ENCODE results near the gene CFAP298. TPM values are rescaled to one million over a fixed set of nuclear protein-coding genes. Genes with fewer than 3 reads are reported as not detected.

The CFAP298 gene
- total RNA-seq, 1 donor = 14.8 TPM

DNA sequence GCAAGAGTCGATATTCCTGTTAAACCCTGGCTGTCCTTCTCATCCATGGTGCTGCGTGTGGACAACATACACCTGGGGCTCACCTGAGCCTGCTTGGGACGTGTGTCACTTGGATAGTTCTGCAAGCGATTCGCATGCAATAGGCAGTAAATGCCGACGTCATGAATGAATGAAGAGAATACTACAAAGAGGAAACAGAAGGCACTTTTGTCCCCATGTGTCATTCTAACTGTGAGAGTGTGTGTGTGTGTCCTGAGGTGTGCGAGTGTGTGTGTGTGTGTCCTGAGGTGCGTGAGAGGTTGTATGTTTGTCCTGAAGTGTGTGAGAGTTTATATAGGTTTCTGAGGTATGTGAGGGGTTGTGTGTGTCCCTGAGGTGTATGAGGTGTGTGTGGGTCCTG, 26.2 kb downstream of the CFAP298 start:
- no peak for DNase-seq (ENCODE audit: insufficient read length, low spot score, missing footprints)
- no peaks in the 10 kb centered on the region for H3K9me3 ChIP-seq (ENCODE audit: low read depth, low read length)
- no peak overlapping the region for H3K4me2 ChIP-seq (ENCODE audit: insufficient read depth, low read length)
- H3K27ac ChIP-seq (ENCODE audit: low read depth, low read length) = no peak overlapping the region
- TF ChIP-seq, protein P1, sequence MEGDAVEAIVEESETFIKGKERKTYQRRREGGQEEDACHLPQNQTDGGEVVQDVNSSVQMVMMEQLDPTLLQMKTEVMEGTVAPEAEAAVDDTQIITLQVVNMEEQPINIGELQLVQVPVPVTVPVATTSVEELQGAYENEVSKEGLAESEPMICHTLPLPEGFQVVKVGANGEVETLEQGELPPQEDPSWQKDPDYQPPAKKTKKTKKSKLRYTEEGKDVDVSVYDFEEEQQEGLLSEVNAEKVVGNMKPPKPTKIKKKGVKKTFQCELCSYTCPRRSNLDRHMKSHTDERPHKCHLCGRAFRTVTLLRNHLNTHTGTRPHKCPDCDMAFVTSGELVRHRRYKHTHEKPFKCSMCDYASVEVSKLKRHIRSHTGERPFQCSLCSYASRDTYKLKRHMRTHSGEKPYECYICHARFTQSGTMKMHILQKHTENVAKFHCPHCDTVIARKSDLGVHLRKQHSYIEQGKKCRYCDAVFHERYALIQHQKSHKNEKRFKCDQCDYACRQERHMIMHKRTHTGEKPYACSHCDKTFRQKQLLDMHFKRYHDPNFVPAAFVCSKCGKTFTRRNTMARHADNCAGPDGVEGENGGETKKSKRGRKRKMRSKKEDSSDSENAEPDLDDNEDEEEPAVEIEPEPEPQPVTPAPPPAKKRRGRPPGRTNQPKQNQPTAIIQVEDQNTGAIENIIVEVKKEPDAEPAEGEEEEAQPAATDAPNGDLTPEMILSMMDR (IDR thresholded peaks at IDR 0.05; ENCODE audit: extremely low read depth, low read depth, low read length) = no peak
- H3K4me3 ChIP-seq (ENCODE audit: insufficient read depth, low read length) = no peak overlapping the region
- no peak overlapping the region for H2AFZ ChIP-seq (ENCODE audit: low read length)
- no peaks in the 10 kb centered on the region for H3K4me1 ChIP-seq (ENCODE audit: insufficient read depth, low read length)
- peaks cover 27% of the 10 kb centered on the region for H3K27me3 ChIP-seq (ENCODE audit: insufficient read depth, low read length)
- no peaks in the 10 kb centered on the region for H3K79me2 ChIP-seq (ENCODE audit: insufficient read depth, low read length)
- no peaks in the 10 kb centered on the region for H3K36me3 ChIP-seq (ENCODE audit: insufficient read depth, low read length)
- no peaks in the 10 kb centered on the region for H4K20me1 ChIP-seq (ENCODE audit: insufficient read depth, low read length)

DNA sequence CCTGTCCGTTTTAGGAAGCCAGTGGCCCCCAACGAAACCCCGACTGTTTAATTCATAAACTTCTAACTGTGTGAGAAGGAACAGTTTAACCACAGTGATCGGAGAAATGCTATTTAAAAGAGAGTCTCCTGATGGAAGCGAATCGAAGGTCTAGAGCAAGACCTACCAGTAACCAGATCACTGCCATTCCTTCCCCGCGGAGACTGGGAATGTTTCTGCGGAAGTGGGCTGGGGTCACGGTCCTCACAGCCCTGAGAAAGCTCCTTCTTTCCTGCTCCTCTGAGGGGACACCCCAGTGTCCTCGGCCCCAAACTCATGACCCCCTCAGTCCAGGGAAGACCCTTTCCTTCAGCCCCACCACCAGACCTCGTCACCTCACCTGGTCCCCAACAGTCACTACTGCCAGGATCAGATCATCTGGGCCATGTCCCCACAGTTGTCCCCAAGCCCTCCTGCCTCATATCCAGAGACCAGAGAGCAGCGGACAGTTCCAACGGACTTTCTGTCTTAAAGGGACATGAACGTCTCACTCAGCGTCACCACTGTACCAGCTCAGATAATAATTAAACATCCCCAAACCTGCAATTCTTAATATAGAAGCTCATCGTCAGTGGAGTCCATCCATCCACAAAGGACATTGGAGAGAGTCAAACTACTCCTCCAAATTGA, 27.0 kb downstream of the CFAP298 start, which contains the start of gene TCP10L:
Gene TCP10L (minus strand): TSS at position 482 of the 669 bp plus-strand sequence. CDS start 1,219 bp downstream, outside the sequence.
- no peak within 1 kb of the TSS for H3K4me2 ChIP-seq (ENCODE audit: insufficient read depth, low read length)
- DNase-seq (ENCODE audit: insufficient read length, low spot score, missing footprints) = no peak
- no peaks in the 10 kb centered on the region for H3K36me3 ChIP-seq (ENCODE audit: insufficient read depth, low read length)
- no peak within 1 kb of the TSS for H2AFZ ChIP-seq (ENCODE audit: low read length)
- TF ChIP-seq, protein P1 (IDR thresholded peaks at IDR 0.05; ENCODE audit: extremely low read depth, low read depth, low read length) = no peak
- no peaks in the 10 kb centered on the region for H3K79me2 ChIP-seq (ENCODE audit: insufficient read depth, low read length)
- no peak within 1 kb of the TSS for H3K4me3 ChIP-seq (ENCODE audit: insufficient read depth, low read length)
- H3K27ac ChIP-seq (ENCODE audit: low read depth, low read length) = no peak within 1 kb of the TSS
- H3K9me3 ChIP-seq (ENCODE audit: low read depth, low read length) = no peaks in the 10 kb centered on the region
- peaks cover 29% of the 10 kb centered on the region for H3K27me3 ChIP-seq (ENCODE audit: insufficient read depth, low read length)
- H4K20me1 ChIP-seq (ENCODE audit: insufficient read depth, low read length) = no peaks in the 10 kb centered on the region
- H3K4me1 ChIP-seq (ENCODE audit: insufficient read depth, low read length) = no peaks in the 10 kb centered on the region

DNA sequence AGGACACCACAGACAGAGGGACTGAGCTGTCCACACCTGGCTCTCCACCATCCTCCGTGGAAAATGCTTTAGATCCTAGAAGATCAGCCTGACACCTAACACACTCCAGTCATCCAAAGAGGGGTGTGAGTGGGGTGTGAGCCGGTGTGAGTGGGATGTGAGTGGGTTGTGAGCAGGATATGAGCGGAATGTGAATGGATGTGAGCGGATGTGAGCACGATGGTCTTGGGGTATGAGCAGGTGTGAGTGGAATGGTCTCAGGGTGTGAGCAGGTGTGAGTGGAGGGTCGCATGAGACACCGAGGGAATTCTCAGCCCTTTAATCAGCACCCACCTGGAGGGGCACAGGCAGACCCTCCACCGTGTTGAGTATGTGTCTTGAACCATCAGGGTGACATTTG, 27.7 kb downstream of the CFAP298 start:
- H3K79me2 ChIP-seq (ENCODE audit: insufficient read depth, low read length) = no peaks in the 10 kb centered on the region
- TF ChIP-seq, protein P1 (IDR thresholded peaks at IDR 0.05; ENCODE audit: extremely low read depth, low read depth, low read length) = no peak
- H3K4me3 ChIP-seq (ENCODE audit: insufficient read depth, low read length) = no peak overlapping the region
- no peak overlapping the region for H2AFZ ChIP-seq (ENCODE audit: low read length)
- DNase-seq (ENCODE audit: insufficient read length, low spot score, missing footprints) = no peak
- no peaks in the 10 kb centered on the region for H4K20me1 ChIP-seq (ENCODE audit: insufficient read depth, low read length)
- peaks cover 32% of the 10 kb centered on the region for H3K27me3 ChIP-seq (ENCODE audit: insufficient read depth, low read length)
- no peaks in the 10 kb centered on the region for H3K9me3 ChIP-seq (ENCODE audit: low read depth, low read length)
- no peaks in the 10 kb centered on the region for H3K36me3 ChIP-seq (ENCODE audit: insufficient read depth, low read length)
- H3K27ac ChIP-seq (ENCODE audit: low read depth, low read length) = no peak overlapping the region
- no peaks in the 10 kb centered on the region for H3K4me1 ChIP-seq (ENCODE audit: insufficient read depth, low read length)
- H3K4me2 ChIP-seq (ENCODE audit: insufficient read depth, low read length) = no peak overlapping the region

DNA sequence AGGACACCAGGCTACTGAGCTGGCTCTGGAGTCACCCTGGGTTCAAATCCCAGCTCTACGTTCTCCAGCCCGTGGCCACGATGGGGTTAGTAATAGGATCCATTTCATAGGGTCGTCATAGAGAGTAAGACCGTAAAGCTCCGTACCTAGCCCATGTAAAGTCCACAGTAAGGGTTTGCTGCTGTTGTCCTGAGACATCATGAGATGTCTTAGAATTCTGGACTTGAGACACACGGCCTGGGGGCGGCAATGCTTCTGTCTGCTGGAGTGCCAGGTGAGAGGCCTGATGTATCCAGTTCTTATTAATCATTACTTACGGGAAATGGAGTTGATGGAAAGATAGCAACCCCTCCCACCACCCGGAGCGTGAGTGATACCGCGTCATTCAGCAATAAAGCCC, 30.4 kb downstream of the CFAP298 start:
- Histone ChIP-seq H3K9me3 (ENCODE audit: low read depth, low read length) (no peaks in the 10 kb centered on the region), H3K36me3 (ENCODE audit: insufficient read depth, low read length) (no peaks in the 10 kb centered on the region), H3K4me2 (ENCODE audit: insufficient read depth, low read length) (no peak overlapping the region), H3K27ac (ENCODE audit: low read depth, low read length) (no peak overlapping the region), H2AFZ (ENCODE audit: low read length) (no peak overlapping the region), H3K27me3 (ENCODE audit: insufficient read depth, low read length) (peaks cover 38% of the 10 kb centered on the region), H3K4me1 (ENCODE audit: insufficient read depth, low read length) (no peaks in the 10 kb centered on the region), H3K4me3 (ENCODE audit: insufficient read depth, low read length) (no peak overlapping the region), H4K20me1 (ENCODE audit: insufficient read depth, low read length) (no peaks in the 10 kb centered on the region), H3K79me2 (ENCODE audit: insufficient read depth, low read length) (no peaks in the 10 kb centered on the region)
- TF ChIP-seq, protein P1 (IDR thresholded peaks at IDR 0.05; ENCODE audit: extremely low read depth, low read depth, low read length) = no peak
- DNase-seq (ENCODE audit: insufficient read length, low spot score, missing footprints) = no peak

Measured in osteoblast (primary cell).